ENCODE results near the gene TSKU. TPM values are rescaled to one million over a fixed set of nuclear protein-coding genes. Genes with fewer than 3 reads are reported as not detected.

TSKU gene
- total and polyA plus RNA-seq, 9 of the 15 experiments (the other 6 are each of a cell fraction or from before 2014, with no cell fraction given): 0.60 to 11.9 (median 8.4) TPM

DNA sequence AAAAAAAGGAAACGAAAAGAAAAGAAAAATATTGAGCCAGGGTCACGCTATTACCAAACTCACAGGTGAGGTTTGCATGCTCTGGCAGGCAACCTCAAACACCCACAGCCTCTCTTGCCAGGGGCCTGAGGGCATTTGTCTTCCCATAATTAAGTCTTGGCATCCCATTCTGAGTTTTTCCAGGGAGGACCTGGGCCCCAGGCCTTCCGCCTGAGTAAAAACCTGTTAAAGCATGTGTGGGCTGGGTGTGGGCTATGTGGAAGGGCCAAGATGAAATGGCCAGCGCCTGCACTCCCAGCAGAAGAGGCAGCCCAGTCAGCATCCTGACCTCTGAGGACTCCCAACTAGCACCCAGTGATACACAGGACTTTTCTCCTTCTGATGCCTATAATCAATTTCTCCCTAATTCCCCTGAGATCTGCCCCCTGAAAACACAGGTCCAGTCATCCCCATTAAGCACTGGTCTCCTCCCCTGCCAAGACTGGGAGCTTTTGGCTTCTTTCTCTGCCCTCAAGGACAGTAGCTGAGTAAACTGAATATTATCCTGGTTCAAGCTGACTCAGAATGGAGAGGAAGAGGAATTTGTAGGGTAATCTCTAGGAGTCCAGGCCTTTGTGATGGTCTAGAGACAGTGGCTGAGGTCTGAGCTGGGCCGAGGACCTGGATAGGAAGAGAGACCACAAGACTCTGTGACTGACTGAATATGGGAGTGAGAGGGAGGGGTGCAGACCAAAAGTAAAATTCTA, 42.0 kb downstream of the TSKU start (continued):
- TF ChIP-seq, protein P1, sequence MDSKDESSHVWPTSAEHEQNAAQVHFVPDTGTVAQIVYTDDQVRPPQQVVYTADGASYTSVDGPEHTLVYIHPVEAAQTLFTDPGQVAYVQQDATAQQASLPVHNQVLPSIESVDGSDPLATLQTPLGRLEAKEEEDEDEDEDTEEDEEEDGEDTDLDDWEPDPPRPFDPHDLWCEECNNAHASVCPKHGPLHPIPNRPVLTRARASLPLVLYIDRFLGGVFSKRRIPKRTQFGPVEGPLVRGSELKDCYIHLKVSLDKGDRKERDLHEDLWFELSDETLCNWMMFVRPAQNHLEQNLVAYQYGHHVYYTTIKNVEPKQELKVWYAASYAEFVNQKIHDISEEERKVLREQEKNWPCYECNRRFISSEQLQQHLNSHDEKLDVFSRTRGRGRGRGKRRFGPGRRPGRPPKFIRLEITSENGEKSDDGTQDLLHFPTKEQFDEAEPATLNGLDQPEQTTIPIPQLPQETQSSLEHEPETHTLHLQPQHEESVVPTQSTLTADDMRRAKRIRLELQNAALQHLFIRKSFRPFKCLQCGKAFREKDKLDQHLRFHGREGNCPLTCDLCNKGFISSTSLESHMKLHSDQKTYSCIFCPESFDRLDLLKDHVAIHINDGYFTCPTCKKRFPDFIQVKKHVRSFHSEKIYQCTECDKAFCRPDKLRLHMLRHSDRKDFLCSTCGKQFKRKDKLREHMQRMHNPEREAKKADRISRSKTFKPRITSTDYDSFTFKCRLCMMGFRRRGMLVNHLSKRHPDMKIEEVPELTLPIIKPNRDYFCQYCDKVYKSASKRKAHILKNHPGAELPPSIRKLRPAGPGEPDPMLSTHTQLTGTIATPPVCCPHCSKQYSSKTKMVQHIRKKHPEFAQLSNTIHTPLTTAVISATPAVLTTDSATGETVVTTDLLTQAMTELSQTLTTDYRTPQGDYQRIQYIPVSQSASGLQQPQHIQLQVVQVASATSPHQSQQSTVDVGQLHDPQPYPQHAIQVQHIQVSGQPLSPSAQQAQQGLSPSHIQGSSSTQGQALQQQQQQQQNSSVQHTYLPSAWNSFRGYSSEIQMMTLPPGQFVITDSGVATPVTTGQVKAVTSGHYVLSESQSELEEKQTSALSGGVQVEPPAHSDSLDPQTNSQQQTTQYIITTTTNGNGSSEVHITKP (IDR thresholded peaks at IDR 0.05; ENCODE audit: partially characterized antibody): peak; percentile 17
- TF ChIP-seq CREBBP (IDR thresholded peaks at IDR 0.05; ENCODE audit: low read depth, low read length): no peak
- TF ChIP-seq ZFX (CRISPR knock-in tag; IDR thresholded peaks at IDR 0.05): peak; percentile 54
- no peak for TF ChIP-seq SMC3 (conservative IDR thresholded peaks at IDR 0.05; ENCODE audit: insufficient read depth, low read depth, low read length)
- no peak for TF ChIP-seq ZNF239 (CRISPR knock-in tag; IDR thresholded peaks at IDR 0.05)
- no peak for TF ChIP-seq GTF2F1 (IDR thresholded peaks at IDR 0.05; ENCODE audit: low read depth, low read length)
- no peak for TF ChIP-seq FOSL1 (tag; conservative IDR thresholded peaks at IDR 0.05)
- TF ChIP-seq, protein P2, sequence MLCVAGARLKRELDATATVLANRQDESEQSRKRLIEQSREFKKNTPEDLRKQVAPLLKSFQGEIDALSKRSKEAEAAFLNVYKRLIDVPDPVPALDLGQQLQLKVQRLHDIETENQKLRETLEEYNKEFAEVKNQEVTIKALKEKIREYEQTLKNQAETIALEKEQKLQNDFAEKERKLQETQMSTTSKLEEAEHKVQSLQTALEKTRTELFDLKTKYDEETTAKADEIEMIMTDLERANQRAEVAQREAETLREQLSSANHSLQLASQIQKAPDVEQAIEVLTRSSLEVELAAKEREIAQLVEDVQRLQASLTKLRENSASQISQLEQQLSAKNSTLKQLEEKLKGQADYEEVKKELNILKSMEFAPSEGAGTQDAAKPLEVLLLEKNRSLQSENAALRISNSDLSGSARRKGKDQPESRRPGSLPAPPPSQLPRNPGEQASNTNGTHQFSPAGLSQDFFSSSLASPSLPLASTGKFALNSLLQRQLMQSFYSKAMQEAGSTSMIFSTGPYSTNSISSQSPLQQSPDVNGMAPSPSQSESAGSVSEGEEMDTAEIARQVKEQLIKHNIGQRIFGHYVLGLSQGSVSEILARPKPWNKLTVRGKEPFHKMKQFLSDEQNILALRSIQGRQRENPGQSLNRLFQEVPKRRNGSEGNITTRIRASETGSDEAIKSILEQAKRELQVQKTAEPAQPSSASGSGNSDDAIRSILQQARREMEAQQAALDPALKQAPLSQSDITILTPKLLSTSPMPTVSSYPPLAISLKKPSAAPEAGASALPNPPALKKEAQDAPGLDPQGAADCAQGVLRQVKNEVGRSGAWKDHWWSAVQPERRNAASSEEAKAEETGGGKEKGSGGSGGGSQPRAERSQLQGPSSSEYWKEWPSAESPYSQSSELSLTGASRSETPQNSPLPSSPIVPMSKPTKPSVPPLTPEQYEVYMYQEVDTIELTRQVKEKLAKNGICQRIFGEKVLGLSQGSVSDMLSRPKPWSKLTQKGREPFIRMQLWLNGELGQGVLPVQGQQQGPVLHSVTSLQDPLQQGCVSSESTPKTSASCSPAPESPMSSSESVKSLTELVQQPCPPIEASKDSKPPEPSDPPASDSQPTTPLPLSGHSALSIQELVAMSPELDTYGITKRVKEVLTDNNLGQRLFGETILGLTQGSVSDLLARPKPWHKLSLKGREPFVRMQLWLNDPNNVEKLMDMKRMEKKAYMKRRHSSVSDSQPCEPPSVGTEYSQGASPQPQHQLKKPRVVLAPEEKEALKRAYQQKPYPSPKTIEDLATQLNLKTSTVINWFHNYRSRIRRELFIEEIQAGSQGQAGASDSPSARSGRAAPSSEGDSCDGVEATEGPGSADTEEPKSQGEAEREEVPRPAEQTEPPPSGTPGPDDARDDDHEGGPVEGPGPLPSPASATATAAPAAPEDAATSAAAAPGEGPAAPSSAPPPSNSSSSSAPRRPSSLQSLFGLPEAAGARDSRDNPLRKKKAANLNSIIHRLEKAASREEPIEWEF (CRISPR knock-in tag; IDR thresholded peaks at IDR 0.05): no peak
- no peak for TF ChIP-seq HDGF (IDR thresholded peaks at IDR 0.05)
- TF ChIP-seq TFAP4 (CRISPR knock-in tag; IDR thresholded peaks at IDR 0.05; ENCODE audit: borderline replicate concordance): no peak
- TF ChIP-seq, protein P3, sequence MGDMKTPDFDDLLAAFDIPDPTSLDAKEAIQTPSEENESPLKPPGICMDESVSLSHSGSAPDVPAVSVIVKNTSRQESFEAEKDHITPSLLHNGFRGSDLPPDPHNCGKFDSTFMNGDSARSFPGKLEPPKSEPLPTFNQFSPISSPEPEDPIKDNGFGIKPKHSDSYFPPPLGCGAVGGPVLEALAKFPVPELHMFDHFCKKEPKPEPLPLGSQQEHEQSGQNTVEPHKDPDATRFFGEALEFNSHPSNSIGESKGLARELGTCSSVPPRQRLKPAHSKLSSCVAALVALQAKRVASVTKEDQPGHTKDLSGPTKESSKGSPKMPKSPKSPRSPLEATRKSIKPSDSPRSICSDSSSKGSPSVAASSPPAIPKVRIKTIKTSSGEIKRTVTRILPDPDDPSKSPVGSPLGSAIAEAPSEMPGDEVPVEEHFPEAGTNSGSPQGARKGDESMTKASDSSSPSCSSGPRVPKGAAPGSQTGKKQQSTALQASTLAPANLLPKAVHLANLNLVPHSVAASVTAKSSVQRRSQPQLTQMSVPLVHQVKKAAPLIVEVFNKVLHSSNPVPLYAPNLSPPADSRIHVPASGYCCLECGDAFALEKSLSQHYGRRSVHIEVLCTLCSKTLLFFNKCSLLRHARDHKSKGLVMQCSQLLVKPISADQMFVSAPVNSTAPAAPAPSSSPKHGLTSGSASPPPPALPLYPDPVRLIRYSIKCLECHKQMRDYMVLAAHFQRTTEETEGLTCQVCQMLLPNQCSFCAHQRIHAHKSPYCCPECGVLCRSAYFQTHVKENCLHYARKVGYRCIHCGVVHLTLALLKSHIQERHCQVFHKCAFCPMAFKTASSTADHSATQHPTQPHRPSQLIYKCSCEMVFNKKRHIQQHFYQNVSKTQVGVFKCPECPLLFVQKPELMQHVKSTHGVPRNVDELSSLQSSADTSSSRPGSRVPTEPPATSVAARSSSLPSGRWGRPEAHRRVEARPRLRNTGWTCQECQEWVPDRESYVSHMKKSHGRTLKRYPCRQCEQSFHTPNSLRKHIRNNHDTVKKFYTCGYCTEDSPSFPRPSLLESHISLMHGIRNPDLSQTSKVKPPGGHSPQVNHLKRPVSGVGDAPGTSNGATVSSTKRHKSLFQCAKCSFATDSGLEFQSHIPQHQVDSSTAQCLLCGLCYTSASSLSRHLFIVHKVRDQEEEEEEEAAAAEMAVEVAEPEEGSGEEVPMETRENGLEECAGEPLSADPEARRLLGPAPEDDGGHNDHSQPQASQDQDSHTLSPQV (IDR thresholded peaks at IDR 0.05): 0 out of 2 replicates have a peak, but pooled peaks have one; percentile 78
- TF ChIP-seq IFI16 (CRISPR knock-in tag; IDR thresholded peaks at IDR 0.05): no peak

Measured in K562 (cell line).